HEK293 (cell line): ENCODE data around the gene DCAF8.

Source experiments
- CTCF ChIA-PET: fragments of 350-600 bp; formaldehyde crosslinking; extraction: SDS; loops from one replicate; lab custom pipeline; 2021; ENCODE audit warnings: antibody characterized with exemption; lab: Yijun Ruan, JAX
- POLR2A ChIA-PET: fragments of 300-600 bp; formaldehyde crosslinking; extraction: SDS; loops from one replicate; lab custom pipeline; 2020; ENCODE audit warnings: antibody characterized with exemption, inconsistent platforms; lab: Yijun Ruan, JAX
- H3K27ac ChIP-seq: fragments of 200-500 bp; sonication (Bioruptor generic); 2 replicates; pipeline ENCODE4 v1.5.1; 2014; ENCODE audit warnings: low read depth, low read length, control low read depth, inconsistent platforms; ENCODE audit errors: extremely low read depth
- H3K36me3 ChIP-seq, 2 experiments: fragments of 200-500 bp in 1 of 2; sonication (Bioruptor generic) in 1 of 2; 1 replicate in 1 of 2; 2 replicates in 1 of 2; pipeline ENCODE4 v1.5.1; 2014 to 2017; ENCODE audit warnings: inconsistent platforms in 2 of 2, low read length in 2 of 2; ENCODE audit not compliant: control insufficient read depth in 2 of 2, insufficient read depth in 1 of 2
- H3K4me1 ChIP-seq: fragments of 200-500 bp; sonication (Bioruptor generic); 2 replicates; pipeline ENCODE4 v1.5.1; 2014; ENCODE audit warnings: mild to moderate bottlenecking, low read length, inconsistent platforms; ENCODE audit not compliant: control insufficient read depth, insufficient read depth
- H3K4me3 ChIP-seq: 2 replicates; pipeline ENCODE4 v1.5.1; 2011; ENCODE audit warnings: low read depth, mild to moderate bottlenecking, control low read depth, low read length, moderate library complexity
- H3K9me3 ChIP-seq: fragments of 200-500 bp; sonication (Bioruptor generic); 2 replicates; pipeline ENCODE4 v1.5.1; 2014; ENCODE audit warnings: low read depth, low read length, inconsistent platforms; ENCODE audit not compliant: control insufficient read depth, insufficient read depth
- BCL11A ChIP-seq: fragments of 450-650 bp; formaldehyde crosslinking; IDR thresholded peaks from 2 replicates; pipeline ENCODE4 v1.5.1; 2016; ENCODE audit warnings: low read depth, missing biosample characterization, missing genetic modification characterization
- ELK4 ChIP-seq: IDR thresholded peaks from 2 replicates; pipeline ENCODE4 v1.6.1; 2011; ENCODE audit warnings: mild to moderate bottlenecking, low read depth, low read length, borderline replicate concordance
- MYNN ChIP-seq: fragments of 450-650 bp; formaldehyde crosslinking; IDR thresholded peaks from 2 replicates; pipeline ENCODE4 v1.5.1; 2016; ENCODE audit warnings: missing biosample characterization, missing genetic modification characterization, borderline replicate concordance
- PRDM10 ChIP-seq: fragments of 450-650 bp; formaldehyde crosslinking; IDR thresholded peaks from 2 replicates; pipeline ENCODE4 v1.5.1; 2016; ENCODE audit warnings: missing biosample characterization, missing genetic modification characterization
- REPIN1 ChIP-seq: fragments of 450-650 bp; formaldehyde crosslinking; IDR thresholded peaks from 2 replicates; pipeline ENCODE4 v1.5.1; 2017; ENCODE audit warnings: missing biosample characterization, missing genetic modification characterization, low read depth
- SALL2 ChIP-seq: fragments of 450-650 bp; formaldehyde crosslinking; IDR thresholded peaks from 2 replicates; pipeline ENCODE4 v1.5.0; 2017; ENCODE audit warnings: missing biosample characterization, mild to moderate bottlenecking, missing genetic modification characterization, borderline replicate concordance
- ZBTB44 ChIP-seq: fragments of 450-650 bp; IDR thresholded peaks from 2 replicates; pipeline ENCODE4 v1.5.1; 2018; ENCODE audit warnings: missing biosample characterization, mild to moderate bottlenecking, missing genetic modification characterization
- ZNF133 ChIP-seq: fragments of 450-650 bp; formaldehyde crosslinking; IDR thresholded peaks from 2 replicates; pipeline ENCODE4 v1.5.1; 2016; ENCODE audit warnings: missing biosample characterization, missing genetic modification characterization
- ZNF140 ChIP-seq: fragments of 450-650 bp; formaldehyde crosslinking; IDR thresholded peaks from 2 replicates; pipeline ENCODE4 v1.5.1; 2016; ENCODE audit warnings: missing biosample characterization, missing genetic modification characterization
- ZNF16 ChIP-seq: fragments of 450-650 bp; formaldehyde crosslinking; IDR thresholded peaks from 2 replicates; pipeline ENCODE4 v1.5.1; 2016; ENCODE audit warnings: low read depth, missing biosample characterization, missing genetic modification characterization
- ZNF18 ChIP-seq: fragments of 450-650 bp; formaldehyde crosslinking; IDR thresholded peaks from 2 replicates; pipeline ENCODE4 v1.5.1; 2016; ENCODE audit warnings: missing biosample characterization, missing genetic modification characterization
- ZNF214 ChIP-seq: fragments of 450-650 bp; formaldehyde crosslinking; IDR thresholded peaks from 2 replicates; pipeline ENCODE4 v1.5.1; 2017; ENCODE audit warnings: missing biosample characterization, mild to moderate bottlenecking, missing genetic modification characterization, borderline replicate concordance
- ZNF23 ChIP-seq: fragments of 450-650 bp; formaldehyde crosslinking; IDR thresholded peaks from 2 replicates; pipeline ENCODE4 v1.5.1; 2016; ENCODE audit warnings: missing biosample characterization, missing genetic modification characterization, borderline replicate concordance
- ZNF416 ChIP-seq: fragments of 450-650 bp; formaldehyde crosslinking; IDR thresholded peaks from 2 replicates; pipeline ENCODE4 v1.5.1; 2016; ENCODE audit warnings: missing biosample characterization, missing genetic modification characterization
- ZNF426 ChIP-seq: fragments of 450-650 bp; formaldehyde crosslinking; IDR thresholded peaks from 2 replicates; pipeline ENCODE4 v1.5.1; 2017; ENCODE audit warnings: missing biosample characterization, missing genetic modification characterization, mild to moderate bottlenecking, inconsistent platforms, moderate library complexity
- ZNF560 ChIP-seq: fragments of 450-650 bp; formaldehyde crosslinking; IDR thresholded peaks from 2 replicates; pipeline ENCODE4 v1.5.1; 2017; ENCODE audit warnings: missing biosample characterization, missing genetic modification characterization, borderline replicate concordance
- TF ChIP-seq, protein P1 (sequence below): fragments of 450-650 bp; formaldehyde crosslinking; IDR thresholded peaks from 2 replicates; pipeline ENCODE4 v1.5.1; 2016; ENCODE audit warnings: missing biosample characterization, missing genetic modification characterization, borderline replicate concordance
- TF ChIP-seq, protein P2 (sequence below): fragments of 450-650 bp; formaldehyde crosslinking; IDR thresholded peaks from 2 replicates; pipeline ENCODE4 v1.5.1; 2016; ENCODE audit warnings: missing biosample characterization, missing genetic modification characterization

DCAF8 gene

GRCh38 chr1:160261893-160262794, at the start of gene DCAF8 (continued):
- TF ChIP-seq, protein P1, sequence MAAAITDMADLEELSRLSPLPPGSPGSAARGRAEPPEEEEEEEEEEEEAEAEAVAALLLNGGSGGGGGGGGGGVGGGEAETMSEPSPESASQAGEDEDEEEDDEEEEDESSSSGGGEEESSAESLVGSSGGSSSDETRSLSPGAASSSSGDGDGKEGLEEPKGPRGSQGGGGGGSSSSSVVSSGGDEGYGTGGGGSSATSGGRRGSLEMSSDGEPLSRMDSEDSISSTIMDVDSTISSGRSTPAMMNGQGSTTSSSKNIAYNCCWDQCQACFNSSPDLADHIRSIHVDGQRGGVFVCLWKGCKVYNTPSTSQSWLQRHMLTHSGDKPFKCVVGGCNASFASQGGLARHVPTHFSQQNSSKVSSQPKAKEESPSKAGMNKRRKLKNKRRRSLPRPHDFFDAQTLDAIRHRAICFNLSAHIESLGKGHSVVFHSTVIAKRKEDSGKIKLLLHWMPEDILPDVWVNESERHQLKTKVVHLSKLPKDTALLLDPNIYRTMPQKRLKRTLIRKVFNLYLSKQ (tag by site-specific recombination) = 0 out of 2 replicates have a peak, but pooled peaks have one; percentile 1
- TF ChIP-seq, all 188 proteins: peak for 82

GRCh38 chr1:160309571-160309970, 47.2 kb upstream of the DCAF8 start:
- POLR2A ChIA-PET = no interaction called here
- no peak for TF ChIP-seq ZNF560
- no peak for TF ChIP-seq REPIN1
- no peak for TF ChIP-seq PRDM10 (tag by site-specific recombination)
- TF ChIP-seq ZNF140 (tag by site-specific recombination) = no peak
- TF ChIP-seq ZNF214 (tag by site-specific recombination) = no peak
- TF ChIP-seq, protein P2, sequence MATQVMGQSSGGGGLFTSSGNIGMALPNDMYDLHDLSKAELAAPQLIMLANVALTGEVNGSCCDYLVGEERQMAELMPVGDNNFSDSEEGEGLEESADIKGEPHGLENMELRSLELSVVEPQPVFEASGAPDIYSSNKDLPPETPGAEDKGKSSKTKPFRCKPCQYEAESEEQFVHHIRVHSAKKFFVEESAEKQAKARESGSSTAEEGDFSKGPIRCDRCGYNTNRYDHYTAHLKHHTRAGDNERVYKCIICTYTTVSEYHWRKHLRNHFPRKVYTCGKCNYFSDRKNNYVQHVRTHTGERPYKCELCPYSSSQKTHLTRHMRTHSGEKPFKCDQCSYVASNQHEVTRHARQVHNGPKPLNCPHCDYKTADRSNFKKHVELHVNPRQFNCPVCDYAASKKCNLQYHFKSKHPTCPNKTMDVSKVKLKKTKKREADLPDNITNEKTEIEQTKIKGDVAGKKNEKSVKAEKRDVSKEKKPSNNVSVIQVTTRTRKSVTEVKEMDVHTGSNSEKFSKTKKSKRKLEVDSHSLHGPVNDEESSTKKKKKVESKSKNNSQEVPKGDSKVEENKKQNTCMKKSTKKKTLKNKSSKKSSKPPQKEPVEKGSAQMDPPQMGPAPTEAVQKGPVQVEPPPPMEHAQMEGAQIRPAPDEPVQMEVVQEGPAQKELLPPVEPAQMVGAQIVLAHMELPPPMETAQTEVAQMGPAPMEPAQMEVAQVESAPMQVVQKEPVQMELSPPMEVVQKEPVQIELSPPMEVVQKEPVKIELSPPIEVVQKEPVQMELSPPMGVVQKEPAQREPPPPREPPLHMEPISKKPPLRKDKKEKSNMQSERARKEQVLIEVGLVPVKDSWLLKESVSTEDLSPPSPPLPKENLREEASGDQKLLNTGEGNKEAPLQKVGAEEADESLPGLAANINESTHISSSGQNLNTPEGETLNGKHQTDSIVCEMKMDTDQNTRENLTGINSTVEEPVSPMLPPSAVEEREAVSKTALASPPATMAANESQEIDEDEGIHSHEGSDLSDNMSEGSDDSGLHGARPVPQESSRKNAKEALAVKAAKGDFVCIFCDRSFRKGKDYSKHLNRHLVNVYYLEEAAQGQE (tag by site-specific recombination) = no peak
- TF ChIP-seq MYNN (tag by site-specific recombination) = no peak
- no peak for TF ChIP-seq ZNF416 (tag by site-specific recombination)
- TF ChIP-seq ZNF18 (tag by site-specific recombination) = no peak
- no peak for TF ChIP-seq SALL2 (tag by site-specific recombination)
- no peak for TF ChIP-seq ZNF23 (tag by site-specific recombination)
- no peak for TF ChIP-seq ZNF16 (tag by site-specific recombination)
- TF ChIP-seq ELK4 = no peak
- no peak for TF ChIP-seq ZBTB44 (tag by site-specific recombination)
- no peak for TF ChIP-seq ZNF426 (tag by site-specific recombination)
- no peak for TF ChIP-seq ZNF133
- TF ChIP-seq BCL11A = no peak
- CTCF ChIA-PET = interaction anchor here (1.0 kb wide), 1 partner anchor 18 kb away, joined by 3 read pairs; no protein-coding TSS in a partner anchor

More at GRCh38 chr1:160309571-160309970, 47.2 kb upstream of the DCAF8 start:
- Histone ChIP-seq H3K36me3 (peaks cover 71 to 95% of the 10 kb centered on the region in 2 experiments), H3K9me3 (no peaks in the 10 kb centered on the region), H3K4me1 (no peaks in the 10 kb centered on the region), H3K27ac (no peak overlapping the region), H3K4me3 (no peak overlapping the region)
